Neuronal stem cell (in vitro differentiated cells): ENCODE data around the gene ACACB.

Experiments used
- DNase-seq: peaks from one replicate; pipeline ENCODE4 v3.0.0-alpha.2; 2013; ENCODE audit warnings: low spot score
- H2AFZ ChIP-seq: one replicate; pipeline ENCODE4 v1.6.1; 2013; ENCODE audit warnings: mild to moderate bottlenecking, low read length, inconsistent platforms
- H2AK5ac ChIP-seq: 2 replicates; pipeline ENCODE4 v1.6.1; 2013; ENCODE audit warnings: low read depth, mild to moderate bottlenecking, inconsistent platforms, low read length, moderate library complexity, mixed read lengths
- H2BK120ac ChIP-seq: 2 replicates; pipeline ENCODE4 v1.6.1; 2013; ENCODE audit warnings: low read depth, mild to moderate bottlenecking, inconsistent platforms, low read length, moderate library complexity, mixed read lengths
- H2BK12ac ChIP-seq: one replicate; pipeline ENCODE4 v1.6.1; 2013; ENCODE audit warnings: low read length, inconsistent platforms
- H2BK15ac ChIP-seq: 2 replicates; pipeline ENCODE4 v1.6.1; 2013; ENCODE audit warnings: mild to moderate bottlenecking, low read length, inconsistent platforms, mixed read lengths
- H2BK5ac ChIP-seq: one replicate; pipeline ENCODE4 v1.6.1; 2013; ENCODE audit warnings: inconsistent platforms, mild to moderate bottlenecking, low read length, moderate library complexity
- H3K14ac ChIP-seq: one replicate; pipeline ENCODE4 v1.6.1; 2013; ENCODE audit warnings: low read length, inconsistent platforms
- H3K18ac ChIP-seq: 2 replicates; pipeline ENCODE4 v1.6.1; 2013; ENCODE audit warnings: low read length, inconsistent platforms
- H3K23ac ChIP-seq: 2 replicates; pipeline ENCODE4 v1.6.1; 2013; ENCODE audit warnings: low read depth, mild to moderate bottlenecking, mixed read lengths, low read length, inconsistent platforms; ENCODE audit not compliant: poor library complexity
- H3K27ac ChIP-seq: replicated peaks from 3 replicates; pipeline ENCODE4 v1.5.1; 2013; ENCODE audit warnings: low read length, inconsistent platforms
- H3K27me3 ChIP-seq, 3 experiments: 2 replicates each; pipeline ENCODE4 v1.6.1; 2013; ENCODE audit warnings: low read length in 3 of 3, mild to moderate bottlenecking in 2 of 3, inconsistent platforms in 1 of 3, low read depth in 1 of 3, mixed read lengths in 1 of 3, moderate library complexity in 1 of 3; ENCODE audit not compliant: control insufficient read depth in 3 of 3, insufficient read depth in 3 of 3
- H3K36me3 ChIP-seq, 2 donors: replicated peaks in 1 of 2; 2 replicates each; pipeline ENCODE4 v1.6.1; 2013; ENCODE audit warnings: low read length in 2 of 2; ENCODE audit not compliant: control insufficient read depth in 2 of 2, insufficient read depth in 2 of 2
- H3K4ac ChIP-seq: 2 replicates; pipeline ENCODE4 v1.6.1; 2013; ENCODE audit warnings: inconsistent platforms, mild to moderate bottlenecking, low read length, moderate library complexity
- H3K4me1 ChIP-seq, 2 donors: 1 replicate in 1 of 2; 2 replicates in 1 of 2; pipeline ENCODE4 v1.6.1; 2013; ENCODE audit warnings: low read length in 2 of 2, low read depth in 1 of 2; ENCODE audit not compliant: control insufficient read depth in 2 of 2, insufficient read depth in 1 of 2
- H3K4me2 ChIP-seq: one replicate; pipeline ENCODE4 v1.6.1; 2013; ENCODE audit warnings: mild to moderate bottlenecking, low read length, inconsistent platforms; ENCODE audit not compliant: insufficient read depth, poor library complexity, severe bottlenecking
- H3K4me3 ChIP-seq, 2 donors: 2 replicates each; pipeline ENCODE4 v1.5.1; 2013; ENCODE audit warnings: low read length in 2 of 2, mild to moderate bottlenecking in 2 of 2, inconsistent platforms in 1 of 2, moderate library complexity in 1 of 2
- H3K79me1 ChIP-seq: one replicate; pipeline ENCODE4 v1.6.1; 2013; ENCODE audit warnings: low read depth, mild to moderate bottlenecking, inconsistent platforms, low read length, moderate library complexity
- H3K9ac ChIP-seq: one replicate; pipeline ENCODE4 v1.6.1; 2013; ENCODE audit warnings: mild to moderate bottlenecking, low read depth, low read length, inconsistent platforms; ENCODE audit not compliant: poor library complexity
- H3K9me3 ChIP-seq, 2 donors: replicated peaks in 1 of 2; 2 replicates each; pipeline versions ENCODE3 to v1.6.1; 2013; ENCODE audit warnings: low read length in 2 of 2, mild to moderate bottlenecking in 2 of 2, inconsistent platforms in 1 of 2, low read depth in 1 of 2, mixed read lengths in 1 of 2, moderate library complexity in 1 of 2; ENCODE audit not compliant: control insufficient read depth in 2 of 2, insufficient read depth in 1 of 2
- H4K8ac ChIP-seq: one replicate; pipeline ENCODE4 v1.6.1; 2013; ENCODE audit warnings: low read depth, mild to moderate bottlenecking, inconsistent platforms, low read length, moderate library complexity
- H4K91ac ChIP-seq: one replicate; pipeline ENCODE4 v1.6.1; 2013; ENCODE audit warnings: low read length, low read depth, mild to moderate bottlenecking, inconsistent platforms; ENCODE audit not compliant: poor library complexity
- WGBS, 2 donors: extraction: QIAGEN DNeasy Blood & Tissue Kit; methylation state at CpG; one replicate each; pipeline ENCODE4 v1.1.7; 2013; ENCODE audit warnings: missing lambda C conversion rate in 2 of 2, mixed read lengths in 1 of 2; ENCODE audit not compliant: insufficient read length in 2 of 2, insufficient replicate concordance in 1 of 2; ENCODE audit errors: extremely low coverage in 2 of 2; 5-methylcytosine and 5-hydroxymethylcytosine counted together

Gene ACACB

GRCh38 chr12:109294286-109294796 lies 178.0 kb downstream of the ACACB start:
- H2BK5ac ChIP-seq, result no peak overlapping the region
- peak overlapping the region; percentile 81 for H2AK5ac ChIP-seq
- H3K4me1 ChIP-seq, result peaks cover 12 to 18% of the 10 kb centered on the region in 2 donors
- H3K18ac ChIP-seq, result no peak overlapping the region
- H3K4ac ChIP-seq, result no peak overlapping the region
- no peak overlapping the region for H3K23ac ChIP-seq
- H3K27me3 ChIP-seq, result peaks cover 0 to 5% (median 0%) of the 10 kb centered on the region in 3 experiments
- H4K8ac ChIP-seq, result no peak overlapping the region
- no peak overlapping the region for H4K91ac ChIP-seq
- no peak overlapping the region for H3K14ac ChIP-seq
- no peak overlapping the region for H2AFZ ChIP-seq
- no peak overlapping the region for H2BK15ac ChIP-seq
- H2BK12ac ChIP-seq, result no peak overlapping the region
- no CpG with 5 or more reads among the region's 5 CpGs for WGBS, 2 donors
- no peak overlapping the region for H3K27ac ChIP-seq
- H3K36me3 ChIP-seq, result no peaks in the 10 kb centered on the region
- H3K4me2 ChIP-seq, result no peak overlapping the region
- H3K79me1 ChIP-seq, result no peaks in the 10 kb centered on the region
- DNase-seq, result no peak
- H3K9ac ChIP-seq, result no peak overlapping the region
- H3K4me3 ChIP-seq, result no peak overlapping the region
- peaks cover 0 to 1% of the 10 kb centered on the region in 2 donors for H3K9me3 ChIP-seq
- H2BK120ac ChIP-seq, result no peak overlapping the region

GRCh38 chr12:109295764-109296425 lies 179.5 kb downstream of the ACACB start:
- H3K9me3 ChIP-seq, result peaks cover 0 to 1% of the 10 kb centered on the region in 2 donors
- H3K27me3 ChIP-seq, result peaks cover 0 to 5% (median 0%) of the 10 kb centered on the region in 3 experiments
- no peak overlapping the region for H2AFZ ChIP-seq
- no peak overlapping the region for H3K4me3 ChIP-seq
- H3K14ac ChIP-seq, result no peak overlapping the region
- no peaks in the 10 kb centered on the region for H3K36me3 ChIP-seq
- peak overlapping the region; percentile 0 for H3K18ac ChIP-seq
- no peak overlapping the region for H2BK12ac ChIP-seq
- H3K4me1 ChIP-seq, result peaks cover 8 to 14% of the 10 kb centered on the region in 2 donors
- H3K27ac ChIP-seq, result no peak overlapping the region
- no peak overlapping the region for H3K9ac ChIP-seq
- H2BK120ac ChIP-seq, result no peak overlapping the region
- no peak for DNase-seq
- H4K8ac ChIP-seq, result no peak overlapping the region
- WGBS, 2 donors, result no CpG with 5 or more reads among the region's 13 CpGs
- H2AK5ac ChIP-seq, result peak overlapping the region; percentile 74
- no peak overlapping the region for H3K4me2 ChIP-seq
- H2BK5ac ChIP-seq, result peak overlapping the region; percentile 42
- no peaks in the 10 kb centered on the region for H3K79me1 ChIP-seq
- no peak overlapping the region for H3K23ac ChIP-seq
- no peak overlapping the region for H3K4ac ChIP-seq
- peak overlapping the region; percentile 63 for H2BK15ac ChIP-seq
- H4K91ac ChIP-seq, result no peak overlapping the region

- no peak for DNase-seq
- Histone ChIP-seq H2BK120ac (no peak overlapping the region), H3K4me2 (no peak overlapping the region), H3K79me1 (no peaks in the 10 kb centered on the region), H2AK5ac (no peak overlapping the region), H3K27me3 (peaks cover 0 to 5% (median 0%) of the 10 kb centered on the region in 3 experiments), H3K4ac (no peak overlapping the region), H4K8ac (no peak overlapping the region), H3K18ac (peak overlapping the region; percentile 38), H3K23ac (no peak overlapping the region), H4K91ac (no peak overlapping the region), H3K36me3 (no peaks in the 10 kb centered on the region), H3K27ac (no peak overlapping the region), H2BK5ac (peak overlapping the region; percentile 42), H3K4me3 (no peak overlapping the region), H3K9me3 (peaks cover 0 to 1% of the 10 kb centered on the region in 2 donors), H3K4me1 (peaks cover 4 to 11% of the 10 kb centered on the region in 2 donors), H3K14ac (no peak overlapping the region), H3K9ac (no peak overlapping the region), H2AFZ (no peak overlapping the region), H2BK12ac (no peak overlapping the region), H2BK15ac (peak overlapping the region; percentile 63)
- no CpG with 5 or more reads among the region's 3 CpGs for WGBS, 2 donors
Observed at GRCh38 chr12:109296431-109296830, 180.0 kb downstream of the ACACB start.

GRCh38 chr12:109299849-109300248 lies 183.5 kb downstream of the ACACB start:
- Histone ChIP-seq H2AFZ (no peak overlapping the region), H4K91ac (no peak overlapping the region), H3K4me3 (no peak overlapping the region), H2AK5ac (no peak overlapping the region), H3K36me3 (no peaks in the 10 kb centered on the region), H4K8ac (no peak overlapping the region), H3K27ac (no peak overlapping the region), H3K4me1 (peaks cover 0 to 4% of the 10 kb centered on the region in 2 donors), H3K27me3 (peaks cover 0 to 33% (median 0%) of the 10 kb centered on the region in 3 experiments), H2BK5ac (no peak overlapping the region), H3K4ac (no peak overlapping the region), H3K79me1 (no peaks in the 10 kb centered on the region), H2BK15ac (no peak overlapping the region), H3K9me3 (peaks cover 0 to 1% of the 10 kb centered on the region in 2 donors), H3K14ac (no peak overlapping the region), H2BK12ac (no peak overlapping the region), H2BK120ac (no peak overlapping the region), H3K9ac (no peak overlapping the region), H3K4me2 (no peak overlapping the region), H3K18ac (no peak overlapping the region), H3K23ac (no peak overlapping the region)
- no peak for DNase-seq
- whole genome bisulfite sequencing, 2 donors, result no CpG with 5 or more reads among the region's 7 CpGs
